Endometrium (tissue), 2 donors: ENCODE data around the gene BCAS3.
"Not testable (repeated sequence)": the region's sequence is repeated elsewhere in the genome, so short reads cannot be mapped to it uniquely, and the experiment has no call there.

Experiments
- FAIRE-seq: peaks from 2 replicates; lab custom pipeline; 2012; peaks lifted over from hg19 to GRCh38; lab: Jason Lieb, UNC
- donor health status: control.
- donor health status: control.

BCAS3 gene

GRCh38 chr17:61233991-61234750 is 556.5 kb downstream of the BCAS3 start:
- FAIRE-seq: no peak

- no peak for FAIRE-seq
Measured at GRCh38 chr17:61235001-61235826, 557.6 kb downstream of the BCAS3 start.

GRCh38 chr17:61235827-61236197 is 558.2 kb downstream of the BCAS3 start:
- peak; percentile 84 for FAIRE-seq

- FAIRE-seq: no peak
Measured at GRCh38 chr17:61237275-61237674, 559.6 kb downstream of the BCAS3 start.

GRCh38 chr17:61238455-61238933 is 560.8 kb downstream of the BCAS3 start:
- no peak for FAIRE-seq

GRCh38 chr17:61239327-61239726 is 561.7 kb downstream of the BCAS3 start:
- no peak for FAIRE-seq

GRCh38 chr17:61239953-61240352 is 562.3 kb downstream of the BCAS3 start:
- FAIRE-seq: no peak

GRCh38 chr17:61240851-61241468 is 563.3 kb downstream of the BCAS3 start:
- FAIRE-seq: no peak

- FAIRE-seq: not testable (repeated sequence)
Measured at GRCh38 chr17:61244988-61245387, 567.3 kb downstream of the BCAS3 start.

- FAIRE-seq: no peak
Measured at GRCh38 chr17:61245706-61246135, 568.1 kb downstream of the BCAS3 start.

GRCh38 chr17:61247439-61247838 is 569.8 kb downstream of the BCAS3 start:
- peak; percentile 69 for FAIRE-seq

GRCh38 chr17:61248399-61248798 is 570.7 kb downstream of the BCAS3 start:
- no peak for FAIRE-seq

GRCh38 chr17:61249649-61250299 is 572.1 kb downstream of the BCAS3 start:
- no peak for FAIRE-seq

GRCh38 chr17:61250335-61250890 is 572.8 kb downstream of the BCAS3 start:
- FAIRE-seq: no peak

GRCh38 chr17:61251939-61252865 is 574.6 kb downstream of the BCAS3 start:
- FAIRE-seq: peak; percentile 99

GRCh38 chr17:61253362-61253761 is 575.7 kb downstream of the BCAS3 start:
- FAIRE-seq: no peak

GRCh38 chr17:61253937-61254574 is 576.4 kb downstream of the BCAS3 start:
- no peak for FAIRE-seq

GRCh38 chr17:61254904-61255303 is 577.3 kb downstream of the BCAS3 start:
- FAIRE-seq: no peak

- no peak for FAIRE-seq
Measured at GRCh38 chr17:61255647-61256046, 578.0 kb downstream of the BCAS3 start.

- no peak for FAIRE-seq
Measured at GRCh38 chr17:61259360-61259759, 581.7 kb downstream of the BCAS3 start.
